ENCODE results near the gene ZNF488.
"Not testable (repeated sequence)": the region's sequence is repeated elsewhere in the genome, so short reads cannot be mapped to it uniquely, and the experiment has no call there.

Gene ZNF488

DNA sequence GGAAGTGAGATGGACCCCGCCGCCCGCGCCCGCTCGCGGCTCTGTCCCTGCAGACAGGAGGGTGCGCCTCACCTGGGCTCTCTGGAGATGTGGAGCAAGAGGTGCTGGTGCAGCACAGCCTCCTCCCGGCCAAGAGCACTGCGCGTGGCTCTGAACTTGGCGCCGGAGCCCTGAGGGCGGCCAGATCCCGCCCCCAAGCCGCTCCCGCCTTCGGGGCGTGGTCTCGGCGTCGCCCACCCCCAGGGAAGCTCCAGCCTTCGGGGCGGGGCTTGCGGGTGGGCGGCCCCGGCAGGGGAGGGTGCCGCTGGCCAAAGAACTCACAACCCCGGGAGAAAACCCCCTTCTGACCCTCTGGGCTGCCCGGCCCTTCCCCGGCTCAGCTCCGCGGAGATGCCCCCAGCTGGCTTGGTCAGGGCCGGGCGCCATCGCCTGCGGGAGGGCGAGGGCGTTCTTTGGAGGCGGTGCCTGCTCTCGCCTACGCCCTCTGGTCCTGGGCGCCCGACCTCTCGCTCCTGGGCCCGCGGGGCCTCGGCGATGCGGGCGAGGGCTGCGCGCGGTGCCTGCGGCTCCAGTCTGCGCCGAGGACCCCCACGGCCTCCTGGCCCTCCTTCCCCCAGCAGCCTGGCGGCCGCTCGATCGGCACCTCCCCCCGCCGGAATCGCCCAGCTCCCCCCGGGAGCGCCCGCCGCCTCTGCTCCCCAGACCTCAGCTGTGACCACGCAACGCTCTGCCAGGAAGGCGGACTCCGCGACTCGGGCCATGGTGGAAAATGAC lies at the start of gene ZNF488:
ZNF488 (minus strand) TSS at position 146 of the 774 bp plus-strand sequence. CDS start 15,464 bp downstream, outside the sequence.
- TF ChIP-seq POLR2A (IDR thresholded peaks at IDR 0.05; ENCODE audit: low read depth, low read length): peak; percentile 89
- DNase-seq (ENCODE audit: insufficient read length, low spot score) (peak; percentile 92), FAIRE-seq (no peak)

DNA sequence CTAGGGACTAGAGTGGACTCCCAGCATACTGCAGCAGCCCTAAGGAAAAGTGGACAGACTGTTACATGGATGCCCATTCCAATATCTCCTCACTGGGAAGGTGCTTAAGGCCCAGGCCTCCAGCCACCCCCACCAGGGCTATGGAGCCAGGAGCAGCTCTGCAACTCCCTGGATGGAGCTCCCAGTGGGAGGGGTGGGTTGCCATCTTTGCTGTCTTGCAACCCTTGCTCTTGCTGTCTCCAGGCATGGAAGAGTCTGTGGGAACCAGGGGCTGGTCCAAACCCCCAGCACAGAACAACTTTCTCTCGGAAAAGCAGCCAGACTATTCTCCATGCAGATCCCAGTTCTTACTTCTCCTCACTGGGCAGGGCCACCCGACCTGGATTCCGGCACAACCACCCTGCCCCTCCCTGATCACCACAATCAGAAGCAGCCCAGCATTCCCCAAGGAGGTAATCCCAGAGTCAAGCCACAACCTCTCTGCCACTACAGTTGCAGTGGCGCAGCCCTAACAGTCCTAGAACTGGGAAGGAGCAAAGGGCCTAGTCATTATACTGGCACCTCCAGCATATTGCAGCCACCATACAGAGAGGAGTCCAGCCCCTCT lies 41.8 kb upstream of the ZNF488 start:
- TF ChIP-seq POLR2A (IDR thresholded peaks at IDR 0.05; ENCODE audit: low read depth, low read length): no peak
- DNase-seq (ENCODE audit: insufficient read length, low spot score) (no peak), FAIRE-seq (no peak)

GRCh38 chr10:47424231-47424630 lies 40.1 kb upstream of the ZNF488 start:
- no peak for TF ChIP-seq POLR2A (IDR thresholded peaks at IDR 0.05; ENCODE audit: low read depth, low read length)
- no peak for FAIRE-seq
- no peak for DNase-seq (ENCODE audit: insufficient read length, low spot score)

GRCh38 chr10:47423476-47423875 lies 39.4 kb upstream of the ZNF488 start:
- DNase-seq (ENCODE audit: insufficient read length, low spot score) (no peak), FAIRE-seq (no peak)
- TF ChIP-seq POLR2A (IDR thresholded peaks at IDR 0.05; ENCODE audit: low read depth, low read length): no peak

DNA sequence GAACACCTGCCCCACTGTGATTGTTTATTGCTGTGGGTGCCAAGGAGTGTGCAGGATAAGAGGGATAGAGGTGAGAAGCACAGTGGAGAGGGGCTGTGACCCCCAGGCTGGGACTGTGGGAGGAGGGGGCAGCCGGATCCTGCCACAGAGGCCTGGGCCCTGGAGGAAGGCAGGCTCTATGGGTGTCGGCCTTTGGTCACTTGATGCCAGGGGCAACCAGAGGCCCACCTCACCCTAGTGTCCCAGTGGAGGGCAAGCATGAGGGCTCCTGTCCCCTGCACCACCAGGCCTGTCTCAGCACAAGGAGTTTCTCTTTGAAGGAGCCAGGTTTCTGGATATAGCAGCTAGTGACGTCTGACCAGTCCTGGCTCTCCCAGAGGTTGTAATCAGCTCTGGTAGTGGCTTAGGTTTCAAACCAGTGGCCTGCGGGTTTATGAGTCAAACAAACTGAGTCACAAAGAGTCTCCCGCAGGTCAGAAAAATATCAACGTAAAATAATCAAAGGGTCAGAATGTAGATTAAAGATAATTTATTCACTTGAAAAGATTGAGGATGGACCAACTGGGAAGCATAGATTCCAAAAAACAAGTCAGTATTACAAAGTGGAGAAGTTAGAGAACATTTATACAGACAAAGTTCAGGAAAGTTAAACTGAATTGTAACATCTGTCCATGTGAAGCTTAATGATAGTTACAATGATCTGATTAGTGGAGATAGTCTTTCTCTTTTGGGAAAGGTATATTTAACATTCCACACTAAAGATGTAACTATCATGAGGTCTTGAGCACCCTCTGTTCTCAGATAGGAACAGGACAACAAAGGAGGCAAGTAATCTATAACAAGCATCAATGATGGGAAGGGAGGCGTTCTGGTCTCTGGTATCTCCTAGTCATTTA lies 37.2 kb upstream of the ZNF488 start:
- FAIRE-seq (no peak), DNase-seq (ENCODE audit: insufficient read length, low spot score) (peak; percentile 58)
- no peak for TF ChIP-seq POLR2A (IDR thresholded peaks at IDR 0.05; ENCODE audit: low read depth, low read length)

DNA sequence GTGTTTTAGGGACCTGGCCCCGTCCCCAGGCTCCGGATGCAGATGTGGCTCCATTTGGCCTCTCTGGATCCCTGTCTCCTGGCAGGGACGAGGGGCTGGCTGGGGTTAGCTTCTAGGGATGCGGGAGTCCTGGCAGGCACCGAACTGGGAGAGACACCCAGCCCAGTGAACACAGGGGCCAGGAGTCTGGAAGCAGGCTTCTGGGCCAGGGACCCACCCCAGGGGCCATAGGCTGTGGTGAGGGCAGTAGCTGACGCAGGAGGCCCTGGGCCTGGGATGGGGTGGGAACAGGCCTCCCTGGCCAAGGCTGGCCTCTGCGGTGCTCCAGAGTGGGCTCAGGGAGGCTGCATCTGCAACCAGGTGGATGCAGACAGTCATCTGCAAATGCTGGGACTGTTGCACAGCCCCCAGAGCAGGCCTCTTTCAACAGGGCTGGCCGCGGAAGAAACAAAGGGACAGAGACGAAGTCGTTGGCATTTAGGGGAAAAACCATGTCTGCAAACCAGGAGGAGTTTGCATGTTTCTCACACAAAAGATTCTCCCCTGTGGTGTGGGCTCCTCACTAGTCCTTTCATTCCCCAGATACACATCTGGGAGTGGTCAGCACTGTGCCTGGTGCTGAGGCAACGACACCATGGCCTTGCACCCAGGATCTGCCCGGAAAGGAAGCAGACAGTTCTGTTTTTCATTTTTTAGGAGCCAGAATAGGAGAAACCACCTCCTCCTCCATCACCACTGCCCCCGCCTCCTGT lies 36.4 kb upstream of the ZNF488 start:
- DNase-seq (ENCODE audit: insufficient read length, low spot score) (no peak), FAIRE-seq (no peak)
- no peak for TF ChIP-seq POLR2A (IDR thresholded peaks at IDR 0.05; ENCODE audit: low read depth, low read length)

DNA sequence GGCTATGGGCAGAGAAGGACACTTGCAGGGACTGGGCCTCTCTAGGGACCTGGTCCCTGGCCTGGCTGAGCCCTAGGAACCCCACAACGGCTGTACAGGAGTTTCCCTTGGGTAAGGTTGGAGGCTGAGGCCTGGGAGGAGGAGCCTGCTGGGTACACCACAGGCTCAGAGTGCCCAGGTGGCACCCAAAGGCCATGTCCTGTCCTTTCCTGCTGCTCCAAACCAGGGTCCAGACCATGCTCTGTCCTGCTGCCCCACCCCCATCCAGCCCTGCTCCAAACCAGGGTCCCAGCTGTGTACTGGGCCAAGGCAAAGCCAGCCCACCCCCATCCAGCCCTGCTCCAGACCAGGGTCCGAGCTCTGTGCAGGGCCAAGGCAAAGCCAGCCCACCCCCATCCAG lies 35.3 kb upstream of the ZNF488 start:
- no peak for TF ChIP-seq POLR2A (IDR thresholded peaks at IDR 0.05; ENCODE audit: low read depth, low read length)
- no peak for FAIRE-seq
- DNase-seq (ENCODE audit: insufficient read length, low spot score): no peak

- no peak for TF ChIP-seq POLR2A (IDR thresholded peaks at IDR 0.05; ENCODE audit: low read depth, low read length)
- FAIRE-seq (no peak), DNase-seq (ENCODE audit: insufficient read length, low spot score) (no peak)
These were observed 34.9 kb upstream of the ZNF488 start for GRCh38 chr10:47418966-47419365.

DNA sequence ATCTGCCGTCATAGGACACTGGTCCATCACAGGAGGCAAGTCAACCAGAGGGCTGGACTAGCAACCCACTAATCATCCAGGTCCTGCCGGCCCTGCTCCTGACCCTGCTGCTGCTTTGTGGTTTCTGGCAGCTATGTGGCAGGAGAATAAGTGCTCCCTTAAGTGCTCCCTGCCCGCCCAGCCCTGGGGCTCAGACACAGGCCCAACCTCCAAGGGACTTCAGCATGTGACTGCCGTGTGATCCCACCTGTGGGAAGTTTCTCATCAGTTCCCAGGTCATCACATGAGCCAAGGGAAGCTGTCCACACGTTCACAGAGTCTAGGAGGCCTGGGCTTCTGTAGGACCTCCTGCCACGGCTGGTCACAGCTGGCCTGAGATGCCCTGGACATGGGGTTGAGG lies 34.2 kb upstream of the ZNF488 start:
- FAIRE-seq (no peak), DNase-seq (ENCODE audit: insufficient read length, low spot score) (no peak)
- TF ChIP-seq POLR2A (IDR thresholded peaks at IDR 0.05; ENCODE audit: low read depth, low read length): no peak

- not testable (repeated sequence) for FAIRE-seq
These were observed 32.5 kb upstream of the ZNF488 start for GRCh38 chr10:47416305-47417218.

DNA sequence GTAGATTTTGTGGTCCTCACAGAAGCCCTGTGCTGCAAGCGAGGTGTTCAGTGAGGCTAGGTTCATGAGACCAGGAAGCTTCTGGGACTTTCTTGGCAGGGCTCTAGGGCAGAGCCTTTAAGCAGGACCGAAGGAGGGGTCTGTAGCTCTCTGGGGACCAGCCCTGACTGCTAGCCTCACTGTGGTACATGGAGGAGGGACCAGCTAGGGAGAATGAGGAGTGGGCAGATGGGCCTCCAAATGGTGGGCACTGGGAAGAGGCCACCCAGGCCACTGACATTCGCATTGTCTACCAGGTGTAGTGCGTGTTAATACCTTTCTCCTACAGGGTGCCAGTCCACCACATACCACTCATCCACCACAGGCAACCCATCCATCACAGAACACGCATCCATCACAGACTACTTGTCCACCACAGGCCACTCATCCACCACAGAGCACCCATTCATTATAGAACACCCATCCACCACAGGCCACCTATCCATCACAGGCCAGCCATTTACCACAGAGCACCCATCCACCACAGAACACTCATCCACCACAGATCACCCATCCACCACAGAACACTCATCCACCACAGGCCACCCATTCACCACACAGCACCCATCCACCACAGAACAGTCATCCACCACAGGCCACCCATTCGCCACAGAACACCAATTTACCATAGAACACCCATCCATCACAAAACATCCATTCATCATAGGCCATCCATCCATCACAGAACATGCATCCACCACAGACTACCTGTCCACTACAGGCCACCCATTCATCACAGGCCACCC lies 31.6 kb upstream of the ZNF488 start:
- DNase-seq (ENCODE audit: insufficient read length, low spot score) (no peak), FAIRE-seq (no peak)
- TF ChIP-seq POLR2A (IDR thresholded peaks at IDR 0.05; ENCODE audit: low read depth, low read length): no peak

More at GRCh38 chr10:47416305-47417218, 32.5 kb upstream of the ZNF488 start:
- not testable (repeated sequence) for DNase-seq (ENCODE audit: insufficient read length, low spot score)
